ENCODE results near the gene CDCA3.

GRCh38 chr12:6816598-6816997 lies 34.5 kb downstream of the CDCA3 start:
- no peak for TF ChIP-seq ZNF121 (CRISPR knock-in tag; IDR thresholded peaks at IDR 0.05)
- TF ChIP-seq CTCF (IDR thresholded peaks at IDR 0.05): no peak
- TF ChIP-seq CBFB (CRISPR knock-in tag; IDR thresholded peaks at IDR 0.05; ENCODE audit: low read depth): no peak
